ENCODE measurements around the gene WDR70.
"Not testable (repeated sequence)": the region's sequence is repeated elsewhere in the genome, so short reads cannot be mapped to it uniquely, and the experiment has no call there.

WDR70 gene

GRCh38 chr5:37771731-37772130 lies 392.6 kb downstream of the WDR70 start:
- DNase-seq: no peak

GRCh38 chr5:37772255-37772654 lies 393.1 kb downstream of the WDR70 start:
- DNase-seq: no peak

GRCh38 chr5:37773809-37774208 lies 394.7 kb downstream of the WDR70 start:
- no peak for DNase-seq

GRCh38 chr5:37774912-37775483 lies 395.9 kb downstream of the WDR70 start:
- DNase-seq: peak; percentile 39

- no peak for DNase-seq
Observed at GRCh38 chr5:37776826-37777225, 397.7 kb downstream of the WDR70 start.

GRCh38 chr5:37777432-37778130 lies 398.5 kb downstream of the WDR70 start:
- no peak for DNase-seq

- not testable (repeated sequence) for DNase-seq
Observed at GRCh38 chr5:37781409-37781808, 402.3 kb downstream of the WDR70 start.

GRCh38 chr5:37786416-37786815 lies 407.3 kb downstream of the WDR70 start:
- DNase-seq: no peak

- DNase-seq: peak; percentile 18
Observed at GRCh38 chr5:37786862-37787519, 407.9 kb downstream of the WDR70 start.

GRCh38 chr5:37787742-37788141 lies 408.6 kb downstream of the WDR70 start:
- DNase-seq: no peak

GRCh38 chr5:37789991-37790390 lies 410.9 kb downstream of the WDR70 start:
- no peak for DNase-seq

- no peak for DNase-seq
Observed at GRCh38 chr5:37791321-37791720, 412.2 kb downstream of the WDR70 start.

- peak; percentile 39 for DNase-seq
Observed at GRCh38 chr5:37792975-37793631, 414.0 kb downstream of the WDR70 start.

- not testable (repeated sequence) for DNase-seq
Observed at GRCh38 chr5:37795292-37795691, 416.2 kb downstream of the WDR70 start.

- not testable (repeated sequence) for DNase-seq
Observed at GRCh38 chr5:37796435-37796834, 417.3 kb downstream of the WDR70 start.

GRCh38 chr5:37799865-37800421 lies 420.8 kb downstream of the WDR70 start:
- no peak for DNase-seq

GRCh38 chr5:37801521-37801920 lies 422.4 kb downstream of the WDR70 start:
- DNase-seq: no peak
